ENCODE measurements around the gene TMEM232.
"Not testable (repeated sequence)": the region's sequence is repeated elsewhere in the genome, so short reads cannot be mapped to it uniquely, and the experiment has no call there.

TMEM232 gene

GRCh38 chr5:110681953-110682352 is 44.5 kb downstream of the TMEM232 start:
- Histone ChIP-seq H3K4me1 (no peaks in the 10 kb centered on the region), H2AFZ (no peak overlapping the region), H3K9ac (no peak overlapping the region), H3K27me3 (ENCODE audit: control insufficient read depth, insufficient read depth, low read length) (no peaks in the 10 kb centered on the region), H3K4me2 (ENCODE audit: low read length) (no peak overlapping the region), H3K36me3 (ENCODE audit: control insufficient read depth, insufficient read depth, low read length) (no peaks in the 10 kb centered on the region), H3K27ac (no peak overlapping the region), H3K9me3 (ENCODE audit: control insufficient read depth, low read length) (no peaks in the 10 kb centered on the region), H3K4me3 (ENCODE audit: low read depth, low read length) (no peak overlapping the region), H3K79me2 (no peaks in the 10 kb centered on the region)
- TF ChIP-seq CTCF (IDR thresholded peaks at IDR 0.05): no peak

GRCh38 chr5:110681109-110681508 is 45.4 kb downstream of the TMEM232 start:
- Histone ChIP-seq H3K36me3 (ENCODE audit: control insufficient read depth, insufficient read depth, low read length) (no peaks in the 10 kb centered on the region), H3K9me3 (ENCODE audit: control insufficient read depth, low read length) (no peaks in the 10 kb centered on the region), H3K4me1 (no peaks in the 10 kb centered on the region), H3K9ac (no peak overlapping the region), H3K4me2 (ENCODE audit: low read length) (no peak overlapping the region), H2AFZ (no peak overlapping the region), H3K27me3 (ENCODE audit: control insufficient read depth, insufficient read depth, low read length) (no peaks in the 10 kb centered on the region), H3K79me2 (no peaks in the 10 kb centered on the region), H3K27ac (no peak overlapping the region), H3K4me3 (ENCODE audit: low read depth, low read length) (no peak overlapping the region)
- TF ChIP-seq CTCF (IDR thresholded peaks at IDR 0.05): no peak

GRCh38 chr5:110676554-110676953 is 49.9 kb downstream of the TMEM232 start:
- H3K9ac ChIP-seq, H3K4me1 ChIP-seq: not testable (repeated sequence)

GRCh38 chr5:110665184-110665726 is 61.2 kb downstream of the TMEM232 start:
- no peaks in the 10 kb centered on the region for H3K79me2 ChIP-seq
- no peak overlapping the region for H2AFZ ChIP-seq
- TF ChIP-seq CTCF (IDR thresholded peaks at IDR 0.05): no peak
- H3K27me3 ChIP-seq (ENCODE audit: control insufficient read depth, insufficient read depth, low read length): no peaks in the 10 kb centered on the region
- no peak overlapping the region for H3K9ac ChIP-seq
- H3K4me2 ChIP-seq (ENCODE audit: low read length): no peak overlapping the region
- H3K9me3 ChIP-seq (ENCODE audit: control insufficient read depth, low read length): no peaks in the 10 kb centered on the region
- no peak overlapping the region for H3K4me3 ChIP-seq (ENCODE audit: low read depth, low read length)
- no peaks in the 10 kb centered on the region for H3K36me3 ChIP-seq (ENCODE audit: control insufficient read depth, insufficient read depth, low read length)
- no peak overlapping the region for H3K27ac ChIP-seq
- no peaks in the 10 kb centered on the region for H3K4me1 ChIP-seq

More at GRCh38 chr5:110676554-110676953, 49.9 kb downstream of the TMEM232 start:
- H3K79me2 ChIP-seq; H3K4me2 ChIP-seq (ENCODE audit: low read length); H3K9me3 ChIP-seq (ENCODE audit: control insufficient read depth, low read length); H3K36me3 ChIP-seq (ENCODE audit: control insufficient read depth, insufficient read depth, low read length); H3K4me3 ChIP-seq (ENCODE audit: low read depth, low read length); H3K27me3 ChIP-seq (ENCODE audit: control insufficient read depth, insufficient read depth, low read length); H2AFZ ChIP-seq; H3K27ac ChIP-seq: not testable (repeated sequence)

GRCh38 chr5:110663525-110663924 is 62.9 kb downstream of the TMEM232 start:
- no peak overlapping the region for H3K4me3 ChIP-seq (ENCODE audit: low read depth, low read length)
- no peak overlapping the region for H3K4me2 ChIP-seq (ENCODE audit: low read length)
- no peaks in the 10 kb centered on the region for H3K27me3 ChIP-seq (ENCODE audit: control insufficient read depth, insufficient read depth, low read length)
- H3K4me1 ChIP-seq: no peaks in the 10 kb centered on the region
- H2AFZ ChIP-seq: no peak overlapping the region
- TF ChIP-seq CTCF (IDR thresholded peaks at IDR 0.05): no peak
- no peaks in the 10 kb centered on the region for H3K36me3 ChIP-seq (ENCODE audit: control insufficient read depth, insufficient read depth, low read length)
- no peak overlapping the region for H3K9ac ChIP-seq
- H3K9me3 ChIP-seq (ENCODE audit: control insufficient read depth, low read length): no peaks in the 10 kb centered on the region
- no peak overlapping the region for H3K27ac ChIP-seq
- no peaks in the 10 kb centered on the region for H3K79me2 ChIP-seq
